Calu3 (cell line): ENCODE data around the gene CFAP97D2. TPM values are rescaled to one million over a fixed set of nuclear protein-coding genes. Genes with fewer than 3 reads are reported as not detected.

Experiments
- BruUV-seq: library from RNA; stranded (reverse); fragments of 400-500 nt; replicated peaks from 2 replicates; lab custom pipeline; 2021; lab: Mats Ljungman, UMichigan
- CTCF ChIA-PET: fragments of 300-600 bp; sonication (Branson Sonifier 250); formaldehyde crosslinking; loops from one replicate; lab custom pipeline; 2022; ENCODE audit warnings: antibody characterized with exemption; lab: Charles Lee
- DNase-seq: peaks from one replicate; pipeline ENCODE4 v3.0.0; 2022
- H3K27ac Mint-ChIP-seq: one replicate; pipeline ENCODE4 v1.8.0; 2022; ENCODE audit warnings: mixed read lengths; ENCODE audit not compliant: unreplicated experiment
- H3K27me3 Mint-ChIP-seq: one replicate; pipeline ENCODE4 v1.8.0; 2022; ENCODE audit warnings: mixed read lengths; ENCODE audit not compliant: unreplicated experiment
- H3K36me3 Mint-ChIP-seq: one replicate; pipeline ENCODE4 v1.8.0; 2022; ENCODE audit warnings: mild to moderate bottlenecking, moderate library complexity, mixed read lengths; ENCODE audit not compliant: insufficient read depth, unreplicated experiment
- H3K4me1 Mint-ChIP-seq: one replicate; pipeline ENCODE4 v1.8.0; 2022; ENCODE audit warnings: mild to moderate bottlenecking, low read depth, mixed read lengths; ENCODE audit not compliant: unreplicated experiment
- H3K4me3 Mint-ChIP-seq: one replicate; pipeline ENCODE4 v1.8.0; 2022; ENCODE audit warnings: mild to moderate bottlenecking, low read depth, moderate library complexity, mixed read lengths; ENCODE audit not compliant: unreplicated experiment
- H3K9me3 Mint-ChIP-seq: one replicate; pipeline ENCODE4 v1.8.0; 2022; ENCODE audit warnings: low read depth, mixed read lengths; ENCODE audit not compliant: unreplicated experiment
- intact Hi-C: fragments of 100-400 bp; cut with micrococcal nuclease; formaldehyde crosslinking; loops from one replicate; pipeline ENCODE4 v1.10.0; 2022; ENCODE audit not compliant: unreplicated experiment
- total RNA-seq: library from RNA; stranded (reverse); gene quantifications from 2 replicates; pipeline ENCODE4 v1.2.3, GENCODE V29; 2022
- TF ChIP-seq, protein P1 (sequence below): fragments of 200-600 bp; IDR thresholded peaks from one replicate; pipeline ENCODE4 v1.8.0; 2022; ENCODE audit warnings: antibody characterized with exemption; ENCODE audit not compliant: unreplicated experiment

CFAP97D2 gene
- total RNA-seq, 1 experiment from 2014 or later, result not detected

GRCh38 chr13:114152831-114153371 is 26.2 kb upstream of the CFAP97D2 start:
- intact Hi-C loops, result no loop called here
- BruUV-seq, result no TSS peak
- Mint-ChIP-seq H3K4me1 (no peaks in the 10 kb centered on the region), H3K27ac (no peak overlapping the region), H3K36me3 (no peaks in the 10 kb centered on the region), H3K4me3 (no peak overlapping the region), H3K27me3 (peaks cover 12% of the 10 kb centered on the region), H3K9me3 (peaks cover 7% of the 10 kb centered on the region)
- TF ChIP-seq, protein P1, sequence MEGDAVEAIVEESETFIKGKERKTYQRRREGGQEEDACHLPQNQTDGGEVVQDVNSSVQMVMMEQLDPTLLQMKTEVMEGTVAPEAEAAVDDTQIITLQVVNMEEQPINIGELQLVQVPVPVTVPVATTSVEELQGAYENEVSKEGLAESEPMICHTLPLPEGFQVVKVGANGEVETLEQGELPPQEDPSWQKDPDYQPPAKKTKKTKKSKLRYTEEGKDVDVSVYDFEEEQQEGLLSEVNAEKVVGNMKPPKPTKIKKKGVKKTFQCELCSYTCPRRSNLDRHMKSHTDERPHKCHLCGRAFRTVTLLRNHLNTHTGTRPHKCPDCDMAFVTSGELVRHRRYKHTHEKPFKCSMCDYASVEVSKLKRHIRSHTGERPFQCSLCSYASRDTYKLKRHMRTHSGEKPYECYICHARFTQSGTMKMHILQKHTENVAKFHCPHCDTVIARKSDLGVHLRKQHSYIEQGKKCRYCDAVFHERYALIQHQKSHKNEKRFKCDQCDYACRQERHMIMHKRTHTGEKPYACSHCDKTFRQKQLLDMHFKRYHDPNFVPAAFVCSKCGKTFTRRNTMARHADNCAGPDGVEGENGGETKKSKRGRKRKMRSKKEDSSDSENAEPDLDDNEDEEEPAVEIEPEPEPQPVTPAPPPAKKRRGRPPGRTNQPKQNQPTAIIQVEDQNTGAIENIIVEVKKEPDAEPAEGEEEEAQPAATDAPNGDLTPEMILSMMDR, result no peak
- CTCF ChIA-PET, result no interaction called here
- no peak for DNase-seq

DNA sequence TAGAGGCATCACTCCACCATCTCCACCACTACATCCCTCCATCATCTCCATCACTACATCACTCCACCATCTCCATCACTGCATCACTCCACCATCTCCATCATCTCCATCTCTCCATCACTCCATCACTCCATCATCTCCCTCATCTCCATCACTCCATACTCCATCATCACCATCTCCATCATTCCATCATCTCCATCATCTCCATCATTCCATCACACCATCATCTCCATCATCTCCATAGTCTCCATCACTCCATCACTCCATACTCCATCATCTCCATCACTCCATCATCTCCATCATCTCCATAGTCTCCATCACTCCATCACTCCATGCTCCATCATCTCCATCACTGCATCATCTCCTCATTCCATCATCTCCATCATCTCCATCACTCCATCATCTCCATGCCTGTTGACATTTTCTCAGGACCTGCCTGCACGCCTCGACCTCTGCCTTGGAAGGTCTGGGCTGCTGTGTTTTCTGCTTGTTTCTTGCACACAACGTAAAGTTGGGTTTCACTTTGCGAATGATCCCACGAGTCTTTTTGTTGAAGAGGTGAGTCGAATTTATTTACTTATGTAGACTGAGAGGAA is 25.5 kb upstream of the CFAP97D2 start:
- H3K27me3 Mint-ChIP-seq, result peaks cover 12% of the 10 kb centered on the region
- no peaks in the 10 kb centered on the region for H3K4me1 Mint-ChIP-seq
- CTCF ChIA-PET, result no interaction called here
- no peak overlapping the region for H3K27ac Mint-ChIP-seq
- intact Hi-C loops, result no loop called here
- peaks cover 7% of the 10 kb centered on the region for H3K9me3 Mint-ChIP-seq
- no peak for DNase-seq
- H3K4me3 Mint-ChIP-seq, result no peak overlapping the region
- H3K36me3 Mint-ChIP-seq, result no peaks in the 10 kb centered on the region
- BruUV-seq, result no TSS peak
- TF ChIP-seq, protein P1, result no peak

DNA sequence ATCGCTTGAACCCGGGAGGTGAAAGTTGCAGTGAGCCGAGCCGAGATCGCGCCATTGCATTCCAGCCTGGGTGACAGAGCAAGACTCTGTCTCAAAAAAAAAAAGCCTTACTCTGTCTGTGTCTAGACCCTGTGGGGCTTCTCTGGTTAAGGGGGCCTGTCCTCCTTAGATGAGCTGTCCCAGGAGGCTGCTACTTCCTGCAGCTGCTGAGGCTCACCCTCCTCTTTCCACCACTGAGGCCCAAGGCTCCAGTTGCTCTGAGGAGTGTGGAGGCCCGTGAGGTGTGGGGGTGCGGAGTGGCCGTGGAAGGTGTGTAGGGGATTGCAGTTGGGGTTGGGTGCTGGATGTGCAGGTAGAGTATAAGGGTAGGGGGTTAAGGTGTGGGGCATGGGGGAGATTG is 24.6 kb upstream of the CFAP97D2 start:
- Mint-ChIP-seq H3K36me3 (no peaks in the 10 kb centered on the region), H3K27ac (no peak overlapping the region), H3K9me3 (peaks cover 7% of the 10 kb centered on the region), H3K27me3 (peaks cover 12% of the 10 kb centered on the region), H3K4me3 (no peak overlapping the region), H3K4me1 (no peaks in the 10 kb centered on the region)
- intact Hi-C loops, result no loop called here
- CTCF ChIA-PET, result no interaction called here
- TF ChIP-seq, protein P1, result no peak
- BruUV-seq, result no TSS peak
- no peak for DNase-seq

- Mint-ChIP-seq H3K4me1 (no peaks in the 10 kb centered on the region), H3K27me3 (peaks cover 12% of the 10 kb centered on the region), H3K4me3 (no peak overlapping the region), H3K9me3 (peaks cover 7% of the 10 kb centered on the region), H3K27ac (no peak overlapping the region), H3K36me3 (no peaks in the 10 kb centered on the region)
- intact Hi-C loops, result no loop called here
- TF ChIP-seq, protein P1, result no peak
- no peak for DNase-seq
- no TSS peak for BruUV-seq
- CTCF ChIA-PET, result no interaction called here
These were observed 23.7 kb upstream of the CFAP97D2 start for GRCh38 chr13:114155320-114155719.
